Skin of body (tissue), 1 donor: ENCODE data around the gene RBSN. TPM values are rescaled to one million over a fixed set of nuclear protein-coding genes. Genes with fewer than 3 reads are reported as not detected.

Experiments used
- total RNA-seq: library from RNA; depleted of rRNA; stranded (reverse); fragments of >200 nt; gene quantifications from one replicate; pipeline ENCODE4 v1.2.3, GENCODE V29; 2014

Gene RBSN
- total RNA-seq, 1 donor from 2014 or later = 26.0 TPM

Other genes starting within 250 kb of the RBSN start
- 36.7 TPM for gene NR2C2, start 151.6 kb downstream of the RBSN start, total RNA-seq
- gene MRPS25, start 33.8 kb downstream of the RBSN start, total RNA-seq = 19.0 TPM
- 48.9 TPM for gene CAPN7, start 107.1 kb upstream of the RBSN start, total RNA-seq
- gene SH3BP5, start 233.4 kb upstream of the RBSN start, total RNA-seq = 44.2 TPM